Activated CD8-positive, alpha-beta memory T cell treated with anti-CD3 and anti-CD28 coated beads, Interleukin-2, amount 50 U/mL, for 1 hour (primary cell): ENCODE results near the gene B3GLCT.
"Not testable (repeated sequence)": the region's sequence is repeated elsewhere in the genome, so short reads cannot be mapped to it uniquely, and the experiment has no call there.

ENCODE experiments used
- DNase-seq: peaks from one replicate; pipeline ENCODE4 v3.0.0-alpha.2; 2020; ENCODE audit errors: extremely low read depth

B3GLCT gene

GRCh38 chr13:31184451-31184850 is 15.3 kb upstream of the B3GLCT start:
- no peak for DNase-seq

GRCh38 chr13:31184981-31185645 is 14.7 kb upstream of the B3GLCT start:
- DNase-seq, result no peak

- DNase-seq, result no peak
These were observed 8.0 kb upstream of the B3GLCT start for GRCh38 chr13:31191748-31192147.

- DNase-seq, result no peak
These were observed 7.5 kb upstream of the B3GLCT start for GRCh38 chr13:31192306-31192705.

GRCh38 chr13:31195616-31196015 is 4.2 kb upstream of the B3GLCT start:
- no peak for DNase-seq

GRCh38 chr13:31196992-31197391 is 2.8 kb upstream of the B3GLCT start:
- DNase-seq, result no peak

GRCh38 chr13:31198519-31198918 is 1.3 kb upstream of the B3GLCT start:
- DNase-seq, result no peak

- DNase-seq, result peak; percentile 13
These were observed 287 bp upstream of the B3GLCT start for GRCh38 chr13:31199527-31199848.

GRCh38 chr13:31200637-31200971 is 829 bp downstream of the B3GLCT start:
- DNase-seq, result no peak

GRCh38 chr13:31201341-31202031 is 1.7 kb downstream of the B3GLCT start:
- DNase-seq, result no peak

- no peak for DNase-seq
These were observed 4.8 kb downstream of the B3GLCT start for GRCh38 chr13:31204592-31204991.

GRCh38 chr13:31207661-31208552 is 8.1 kb downstream of the B3GLCT start:
- DNase-seq, result no peak

- DNase-seq, result no peak
These were observed 8.9 kb downstream of the B3GLCT start for GRCh38 chr13:31208559-31209122.

- DNase-seq, result no peak
These were observed 9.5 kb downstream of the B3GLCT start for GRCh38 chr13:31209172-31209840.

GRCh38 chr13:31209841-31210210 is 10.1 kb downstream of the B3GLCT start:
- DNase-seq, result no peak

GRCh38 chr13:31213651-31214289 is 14.0 kb downstream of the B3GLCT start:
- no peak for DNase-seq

- DNase-seq, result no peak
These were observed 14.7 kb downstream of the B3GLCT start for GRCh38 chr13:31214435-31214834.

- not testable (repeated sequence) for DNase-seq
These were observed 17.1 kb downstream of the B3GLCT start for GRCh38 chr13:31216916-31217315.

GRCh38 chr13:31219909-31220598 is 20.3 kb downstream of the B3GLCT start:
- DNase-seq, result no peak

GRCh38 chr13:31221057-31221456 is 21.3 kb downstream of the B3GLCT start:
- DNase-seq, result no peak

GRCh38 chr13:31223215-31223614 is 23.4 kb downstream of the B3GLCT start:
- no peak for DNase-seq
